HG02798 (cell line): ENCODE data around the gene EHBP1.
A peak's percentile ranks its signal among the peaks of the same experiment; 100 is the strongest.

Experiments used
- ATAC-seq: cut with Tn5 transposase; IDR thresholded peaks from one replicate; pipeline ENCODE4 v1.9.1; 2021; ENCODE audit warnings: mild to moderate bottlenecking; ENCODE audit not compliant: unreplicated experiment, poor library complexity

The EHBP1 gene

DNA sequence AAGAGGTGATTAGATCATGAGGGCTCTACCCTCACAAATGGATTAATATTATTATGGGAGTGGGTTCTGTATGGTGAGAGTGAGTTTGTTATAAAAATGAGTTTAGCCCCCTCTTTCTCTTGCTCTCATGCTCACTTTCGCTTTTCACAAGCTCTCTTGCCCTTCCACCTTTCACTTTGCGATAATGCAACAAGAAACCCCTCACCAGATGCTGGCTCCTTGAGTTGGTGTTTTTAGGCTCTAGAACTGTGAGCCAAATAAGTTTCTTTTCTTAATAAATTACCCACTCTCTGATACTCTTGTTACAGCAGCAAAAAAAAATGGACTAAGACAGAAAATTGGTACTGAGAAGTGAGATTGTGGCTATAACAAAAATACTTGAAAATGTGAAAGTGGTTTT is 106.5 kb downstream of the EHBP1 start:
- no peak for ATAC-seq

DNA sequence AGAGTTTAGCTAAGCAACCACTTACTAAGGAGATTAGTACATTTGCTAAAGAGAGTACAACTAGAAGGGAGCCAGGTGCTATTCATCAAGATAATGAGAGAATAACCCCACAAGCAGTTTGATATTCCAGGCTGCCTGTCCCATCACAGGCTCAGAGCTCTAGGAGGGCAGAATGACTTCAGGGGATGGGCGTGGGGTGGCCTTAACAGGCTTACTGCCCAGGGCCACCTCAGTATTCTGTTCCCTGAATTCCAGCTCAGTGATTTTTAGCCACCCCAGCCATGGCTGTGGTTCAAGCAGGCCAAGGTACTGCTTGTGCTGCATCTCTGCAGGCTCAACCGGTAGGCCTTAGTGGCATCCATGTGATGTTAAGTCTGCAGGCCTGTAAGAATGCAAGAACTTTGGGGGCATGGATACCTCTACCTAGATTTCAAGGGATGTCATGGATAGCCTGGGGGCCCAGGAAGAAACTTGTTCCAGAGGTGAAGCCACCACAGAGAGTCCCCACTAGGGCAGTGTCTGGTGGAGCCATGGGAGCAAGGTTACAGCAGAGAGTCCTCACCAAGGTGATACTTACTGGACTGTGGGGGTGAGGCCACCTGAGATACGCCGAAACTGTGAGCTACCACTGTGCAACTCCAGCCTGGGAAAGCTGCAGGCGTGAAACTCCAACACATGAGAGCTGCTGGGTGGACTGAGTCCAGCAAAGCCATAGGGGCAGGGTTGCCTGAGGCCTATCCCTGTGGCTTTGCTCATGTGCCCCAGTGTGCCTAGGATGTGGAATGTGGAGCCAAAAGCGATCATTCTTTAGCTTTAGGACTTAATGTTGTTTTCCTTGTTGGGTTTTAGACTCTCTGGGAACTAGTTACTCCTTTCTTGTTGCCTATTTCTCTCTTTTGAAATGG is 107.7 kb downstream of the EHBP1 start:
- no peak for ATAC-seq

DNA sequence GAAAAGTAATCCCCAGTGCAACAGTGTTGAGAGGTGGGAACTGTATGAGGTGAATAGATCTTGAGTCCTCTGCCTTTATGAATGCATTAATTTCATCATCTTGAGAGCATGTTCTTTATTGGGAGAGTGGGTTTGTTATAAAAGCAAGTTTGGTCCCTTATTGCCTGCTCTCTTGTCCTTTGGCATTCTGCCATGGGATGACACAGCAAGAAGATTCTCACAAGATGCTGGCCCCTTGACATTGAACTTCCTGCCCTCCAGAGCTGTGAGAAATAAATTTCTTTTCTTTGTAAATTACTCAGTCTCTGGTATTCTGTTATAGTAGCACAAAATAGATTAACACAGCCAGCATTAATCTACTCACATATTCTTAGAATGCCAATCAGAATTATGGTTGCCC is 108.6 kb downstream of the EHBP1 start:
- no peak for ATAC-seq

DNA sequence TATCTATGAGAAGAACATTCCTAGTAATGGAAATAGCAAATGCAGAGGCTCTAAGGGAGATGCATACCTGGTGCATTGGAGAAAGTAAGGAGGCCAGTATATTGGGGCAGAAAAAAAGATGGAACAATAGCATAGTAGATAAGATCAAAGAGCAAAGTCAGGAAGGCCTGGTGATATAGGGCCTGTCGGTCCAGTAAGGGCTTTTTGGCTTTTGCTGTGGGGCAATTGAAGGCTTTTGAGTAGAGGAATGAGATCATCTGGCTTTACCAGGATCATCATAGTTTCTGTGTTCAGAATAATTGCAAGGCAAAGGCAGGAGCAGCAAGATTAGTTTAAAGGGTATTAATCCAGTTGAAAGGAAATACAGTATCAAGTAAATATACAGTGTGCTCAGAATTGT is 111.8 kb downstream of the EHBP1 start:
- ATAC-seq: no peak

DNA sequence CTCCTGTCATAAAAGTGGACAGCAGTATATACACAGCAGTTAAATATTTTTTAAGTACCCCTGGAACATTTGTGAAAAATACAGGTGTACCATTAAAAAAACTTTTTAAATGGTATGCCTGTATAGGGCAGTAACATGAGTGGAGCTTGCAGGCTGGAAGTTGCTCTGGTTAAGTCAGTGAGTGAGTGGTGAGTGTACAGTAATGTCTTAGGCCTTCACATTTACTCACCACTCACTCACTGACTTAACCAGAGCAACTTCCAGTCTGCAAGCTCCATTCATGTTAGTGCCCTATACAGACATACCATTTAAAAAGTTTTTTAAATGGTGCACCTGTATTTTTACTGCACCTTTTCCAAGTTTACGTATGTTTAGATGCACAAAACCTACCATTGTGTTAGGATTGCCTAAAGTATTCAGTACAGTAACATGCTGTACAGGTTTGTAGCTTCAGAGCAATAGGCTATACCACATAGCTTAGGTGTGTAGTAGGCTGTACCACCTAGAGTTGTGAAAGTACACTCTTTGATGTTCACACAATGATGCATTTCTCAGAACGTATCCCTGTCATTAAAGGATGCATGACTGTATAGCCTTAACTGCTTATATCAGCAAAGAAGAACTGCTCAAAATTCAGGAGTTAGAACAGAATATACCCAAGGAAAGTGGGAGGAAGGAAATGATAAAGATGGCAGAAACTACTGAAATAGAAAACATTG is 112.6 kb downstream of the EHBP1 start:
- no peak for ATAC-seq

DNA sequence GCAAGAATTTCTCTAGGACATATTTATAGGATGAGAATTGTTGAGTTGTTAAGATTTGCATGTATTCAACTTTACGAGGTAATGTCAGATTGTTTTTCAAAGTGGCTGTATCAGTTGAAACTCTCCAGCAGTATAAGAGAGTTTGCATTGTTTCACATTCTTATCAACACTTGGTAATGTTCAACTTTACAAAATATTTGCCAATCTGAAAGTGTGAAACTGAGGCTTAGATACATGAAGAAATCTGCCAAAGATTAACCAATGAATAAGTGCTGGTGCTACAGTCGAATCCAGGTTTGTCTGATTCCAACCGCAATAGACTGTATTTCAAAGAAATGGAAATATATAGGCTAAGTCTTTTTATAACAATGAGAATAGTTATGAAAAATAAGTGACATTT is 117.0 kb downstream of the EHBP1 start:
- ATAC-seq: no peak

DNA sequence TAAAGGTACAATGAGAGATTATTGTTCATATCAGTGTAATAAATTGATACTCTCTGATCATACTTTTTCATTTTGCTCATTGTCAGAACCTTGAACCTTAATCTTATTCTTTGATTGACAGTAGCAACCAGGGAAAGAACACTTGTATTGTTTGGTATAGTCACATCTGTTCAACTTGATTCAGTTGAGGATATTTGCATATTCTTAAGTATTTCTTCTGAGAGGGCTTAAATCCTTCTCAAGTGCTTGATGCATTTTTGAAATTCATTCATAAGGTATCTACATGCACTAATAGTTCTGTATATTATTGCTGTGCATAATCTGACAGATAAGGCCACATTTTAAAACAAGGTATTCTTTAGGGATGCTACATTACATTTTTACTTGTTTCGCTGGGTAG is 118.9 kb downstream of the EHBP1 start:
- no peak for ATAC-seq

DNA sequence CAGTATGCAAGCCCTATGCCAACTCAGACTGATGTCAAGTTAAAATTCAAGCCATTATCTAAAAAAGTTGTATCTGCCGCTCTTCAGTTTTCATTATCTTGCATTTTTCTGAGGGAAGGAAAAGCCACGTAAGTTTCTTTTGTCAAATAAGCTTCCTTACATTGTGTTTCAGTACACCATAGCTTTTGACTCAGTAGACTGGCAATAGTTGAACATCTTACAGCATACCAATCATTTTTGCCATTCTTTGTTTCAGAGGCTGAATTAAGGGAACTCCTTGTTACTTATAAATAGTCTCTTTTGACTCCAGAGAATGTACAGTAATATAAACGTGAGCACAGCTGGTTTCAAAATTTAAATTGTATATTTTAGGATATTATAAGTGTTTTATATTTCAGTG is 120.6 kb downstream of the EHBP1 start:
- no peak for ATAC-seq

DNA sequence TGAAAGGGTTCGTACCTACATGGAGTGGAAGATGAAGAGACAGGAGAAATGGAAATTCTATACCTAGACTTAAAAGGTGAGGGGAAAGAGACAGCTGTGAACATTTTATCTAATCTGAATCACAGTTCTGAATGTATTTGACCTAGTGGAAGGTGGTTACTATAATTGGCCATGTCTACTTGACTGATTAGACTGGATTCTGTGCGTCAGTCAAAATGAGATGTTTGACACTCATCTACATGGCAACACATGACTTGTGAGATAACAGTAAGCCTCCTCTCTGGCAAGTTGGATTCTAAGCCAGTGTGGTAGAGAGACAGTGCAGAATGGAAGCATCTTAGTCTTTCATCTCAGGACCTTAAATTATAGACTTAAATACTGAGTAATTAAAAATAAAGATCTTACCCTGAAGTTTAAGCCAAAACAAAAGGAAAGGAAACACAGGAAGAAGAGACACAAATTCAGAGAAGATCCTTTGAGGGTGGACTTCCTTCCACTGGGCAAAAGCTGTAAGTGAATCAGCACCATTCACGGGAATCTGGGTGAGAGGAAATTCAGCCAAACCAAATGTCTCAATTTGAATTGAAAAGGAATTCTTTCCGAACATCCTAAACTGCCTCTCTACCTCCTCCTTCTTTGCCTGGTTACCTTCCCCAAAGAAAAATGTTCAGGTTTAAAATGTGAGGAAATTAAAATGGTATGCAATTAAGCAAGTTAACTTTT is 121.6 kb downstream of the EHBP1 start:
- no peak for ATAC-seq

DNA sequence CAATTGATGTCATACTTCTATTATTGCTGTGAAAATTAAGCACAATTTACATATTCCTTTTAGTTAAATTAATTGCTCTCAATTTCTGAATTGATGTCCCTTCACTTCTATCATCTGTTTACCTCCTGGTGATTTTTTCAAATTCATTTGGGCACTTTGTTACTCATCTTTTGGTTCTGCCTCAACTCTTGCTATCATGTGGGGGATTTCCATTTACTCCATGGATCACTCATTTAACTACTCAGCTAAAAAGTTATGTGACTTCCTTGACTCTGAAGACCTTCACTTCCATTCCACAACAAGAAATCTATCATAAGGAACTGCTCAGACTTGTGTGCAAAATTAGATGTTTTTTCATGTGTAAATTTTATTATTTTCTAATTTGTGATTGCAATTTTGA is 126.2 kb downstream of the EHBP1 start:
- peak; percentile 43 for ATAC-seq

DNA sequence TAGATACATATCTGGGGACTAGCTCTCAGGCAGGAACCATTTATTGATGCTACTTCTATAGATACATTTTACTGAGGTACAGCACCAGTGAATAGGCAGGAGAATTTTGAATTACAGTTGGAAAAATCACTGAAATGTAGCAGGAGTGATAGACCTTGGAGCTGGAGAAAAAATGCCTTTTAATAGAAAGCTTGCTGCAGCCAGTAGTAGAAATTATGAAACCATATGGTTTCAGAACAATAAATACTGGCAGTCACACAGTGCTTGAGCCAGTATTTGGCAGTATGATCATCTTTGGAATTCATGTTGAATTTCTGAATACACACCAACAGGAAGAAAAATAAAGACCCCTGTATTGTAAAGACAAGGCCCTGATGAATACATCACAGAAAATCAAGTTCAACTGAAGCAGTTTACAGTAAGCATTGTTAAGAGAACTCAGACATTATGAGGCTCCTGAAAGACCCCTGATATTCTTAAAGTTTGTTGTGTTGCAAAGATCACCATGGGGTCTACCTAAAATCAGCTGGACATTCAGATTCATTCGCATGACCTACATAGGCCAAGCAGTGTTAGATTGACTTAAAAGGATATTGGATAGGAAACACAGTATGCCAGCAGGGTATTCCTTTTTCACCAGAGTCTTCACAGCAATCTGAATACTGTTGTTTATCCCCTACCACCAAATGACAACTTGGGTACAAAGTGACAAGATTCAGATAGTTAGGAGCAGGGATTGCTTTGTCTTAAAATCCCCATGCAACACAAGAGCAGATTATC is 139.0 kb downstream of the EHBP1 start:
- ATAC-seq: no peak

DNA sequence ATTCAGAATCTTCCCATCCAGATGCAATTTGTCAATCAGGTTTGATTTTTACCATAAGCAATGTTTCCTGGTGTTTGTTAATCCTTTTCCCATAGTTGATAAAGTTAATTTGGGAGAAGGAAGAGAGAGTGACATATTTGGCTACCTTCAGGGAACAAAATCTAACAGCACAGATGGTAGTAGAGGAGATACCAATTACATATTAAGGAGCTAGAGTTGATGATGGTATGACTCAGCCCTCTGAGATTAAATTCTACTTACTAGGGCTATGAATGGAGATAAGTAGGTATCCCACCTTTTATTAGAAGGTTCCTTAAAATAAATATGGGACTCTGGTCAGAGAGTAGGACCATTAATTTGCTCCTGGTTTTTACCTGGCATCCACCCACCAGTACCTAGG is 139.7 kb downstream of the EHBP1 start:
- no peak for ATAC-seq

DNA sequence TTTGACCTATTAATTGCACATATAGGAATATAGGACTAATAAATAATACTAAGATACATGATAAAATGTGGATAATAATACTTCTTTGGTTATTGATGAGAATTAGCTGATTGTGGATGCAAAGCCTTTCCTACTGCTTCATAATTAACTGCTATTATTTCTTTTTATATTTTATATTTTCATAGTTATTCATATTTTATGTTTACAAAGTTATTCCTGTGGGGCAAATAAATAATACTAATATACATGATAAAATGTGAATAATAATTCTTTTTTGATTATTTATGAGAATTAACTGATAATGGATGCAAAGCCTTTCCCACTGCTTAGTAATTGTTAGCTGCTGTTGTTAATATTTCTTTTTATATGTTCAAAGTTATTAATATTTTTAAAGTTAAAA is 146.7 kb downstream of the EHBP1 start:
- no peak for ATAC-seq

DNA sequence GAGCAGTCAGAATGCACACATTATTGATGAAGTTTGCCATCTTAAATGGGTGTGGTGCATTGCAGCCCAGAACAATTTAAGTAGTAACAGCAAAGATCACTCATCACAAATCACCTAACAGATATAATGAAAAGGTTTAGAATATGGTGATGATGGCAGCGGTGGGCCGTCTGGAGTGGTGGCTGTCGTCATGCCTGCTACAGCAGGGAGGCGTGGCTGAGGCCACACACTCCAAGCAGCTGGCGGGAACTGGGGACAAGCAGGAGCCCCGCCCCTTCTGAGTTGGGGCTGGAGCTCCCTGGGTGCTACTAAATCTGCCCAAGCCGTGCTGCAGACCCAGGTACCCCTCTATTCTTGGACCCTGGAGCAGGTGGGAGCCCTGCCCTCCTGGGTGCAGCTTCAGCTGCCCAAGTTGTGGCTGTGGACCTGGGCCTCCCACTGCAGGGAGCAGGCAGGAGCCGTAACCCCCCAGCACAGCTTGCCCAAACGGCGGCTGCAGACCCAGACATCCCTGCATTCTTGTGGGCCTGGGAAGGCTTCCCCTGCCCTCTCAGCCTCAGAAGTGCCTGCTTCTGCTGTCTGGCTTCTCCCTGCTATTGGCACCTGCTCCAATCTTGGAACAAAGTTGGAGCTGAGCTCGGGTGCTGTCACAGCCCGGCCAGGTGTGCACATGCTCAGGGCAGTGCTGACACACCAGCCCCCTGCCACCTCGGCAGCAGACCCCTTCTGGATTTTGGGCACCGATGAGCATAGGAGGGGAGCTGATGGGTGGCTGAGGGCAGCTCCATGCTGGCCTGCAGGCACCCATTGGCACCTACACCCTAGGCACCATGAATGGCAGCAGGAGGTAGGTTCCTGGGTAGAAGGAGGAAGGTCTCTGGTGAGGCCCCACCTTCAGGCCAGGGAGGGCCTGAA is 149.3 kb downstream of the EHBP1 start:
- ATAC-seq: no peak

DNA sequence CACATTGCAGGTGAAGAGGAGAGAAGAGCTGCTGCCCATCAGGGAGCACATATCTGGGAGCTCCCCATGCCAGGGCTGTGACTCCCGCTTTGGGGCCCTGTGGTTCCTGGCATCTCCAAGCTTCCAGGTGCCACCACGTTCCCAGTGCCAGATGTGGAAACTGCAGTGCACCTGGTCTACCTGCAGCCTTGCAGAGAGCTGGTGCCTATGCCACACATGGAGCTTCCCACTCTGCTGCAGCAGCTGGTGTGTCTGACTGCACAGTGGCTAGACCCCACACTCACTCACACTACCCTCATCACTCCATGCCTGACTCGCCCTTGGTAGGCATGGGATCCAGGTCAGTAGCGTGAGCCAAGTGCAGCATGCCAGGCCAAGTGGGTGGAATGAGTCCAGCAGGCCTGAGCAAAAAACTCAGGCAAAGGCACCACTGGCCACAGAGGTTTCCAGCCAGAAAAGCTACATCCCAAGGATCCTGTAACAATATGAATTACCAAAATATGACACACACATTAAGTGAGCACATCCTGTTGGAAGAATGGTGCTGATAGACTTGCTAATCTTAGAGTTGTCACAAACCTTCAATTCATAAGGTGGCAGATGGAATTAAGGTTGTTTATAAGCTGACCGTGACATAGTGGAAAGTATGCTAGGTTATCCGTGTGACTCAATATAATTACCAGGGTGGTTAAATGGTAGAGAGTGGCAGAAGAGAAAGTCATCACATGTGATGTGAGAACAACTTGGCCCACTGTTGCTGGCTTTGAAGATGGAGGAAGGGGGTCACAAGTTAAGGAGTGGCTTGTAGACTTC is 150.9 kb downstream of the EHBP1 start:
- no peak for ATAC-seq

DNA sequence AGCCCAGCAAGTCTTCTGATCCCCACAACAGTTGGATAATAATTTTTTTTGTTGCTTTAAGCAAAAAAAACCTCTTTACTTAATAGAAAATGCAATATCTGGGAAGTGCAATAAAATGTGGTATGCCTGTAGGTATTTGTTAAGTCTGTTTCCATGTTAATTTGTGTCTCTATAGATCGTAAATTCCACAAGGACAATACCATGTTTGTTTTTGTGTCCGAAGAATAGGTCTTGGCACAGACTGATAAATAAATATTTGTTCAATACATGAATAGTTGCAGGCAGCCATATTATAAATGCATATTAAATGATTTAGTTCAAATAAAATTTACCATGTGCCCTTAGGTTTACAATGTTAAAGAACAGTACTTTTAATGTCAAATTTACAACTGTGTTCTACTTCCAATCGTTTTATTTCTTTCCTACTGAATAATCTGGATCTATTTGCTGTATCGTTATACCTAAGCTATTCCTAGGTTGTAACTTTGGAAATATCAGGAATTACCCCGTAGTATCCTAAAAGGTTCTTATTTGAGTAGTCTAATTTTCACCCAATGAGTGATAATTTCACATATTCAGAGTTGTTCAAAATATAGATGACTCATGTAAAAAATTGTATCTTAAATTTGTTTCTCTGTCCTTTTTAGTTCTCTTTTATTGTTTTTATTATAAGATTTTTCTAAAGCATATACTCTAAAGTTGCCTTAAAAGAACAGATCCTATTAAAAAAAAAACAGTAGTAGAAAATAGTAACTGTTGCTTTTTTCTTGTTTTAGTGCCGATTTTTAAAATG is 151.8 kb downstream of the EHBP1 start:
- no peak for ATAC-seq

DNA sequence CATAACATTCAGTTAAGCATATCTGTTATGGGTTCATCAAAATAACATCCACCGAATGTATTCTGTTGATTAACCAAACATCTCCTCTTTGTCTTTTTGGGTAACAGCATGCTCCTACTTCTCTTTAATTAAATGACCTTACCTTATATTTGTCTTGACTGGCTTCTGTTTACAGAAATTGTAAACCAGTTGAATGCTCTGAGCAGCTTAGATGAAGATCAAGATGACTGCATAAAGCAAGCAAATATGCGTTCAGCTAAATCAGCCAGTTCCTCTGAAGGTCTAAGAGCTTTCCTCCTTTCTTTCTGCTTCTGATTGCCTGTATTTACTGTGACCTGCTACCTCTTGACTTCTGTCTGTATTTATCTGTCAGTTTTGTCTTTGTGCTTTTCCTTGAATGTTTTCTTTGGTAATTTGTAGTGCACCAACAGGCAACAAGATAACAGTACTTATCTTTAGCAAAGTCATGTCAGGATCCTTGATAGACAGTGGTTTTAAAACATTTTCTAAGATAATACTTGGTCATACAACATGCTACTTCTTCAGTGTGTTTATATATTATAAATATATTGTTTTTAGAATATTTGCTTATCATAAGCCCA is 152.8 kb downstream of the EHBP1 start:
- ATAC-seq: no peak
